Measurements from ENCODE around the gene ANGPTL7.

- TF ChIP-seq CTCF (conservative IDR thresholded peaks at IDR 0.05; ENCODE audit: low read depth, low read length): no peak
- no peak for TF ChIP-seq EZH2 (IDR thresholded peaks at IDR 0.05; ENCODE audit: borderline replicate concordance, low read depth, low read length, poor library complexity, severe bottlenecking)
These were observed 36.0 kb upstream of the ANGPTL7 start for GRCh38 chr1:11153184-11153583.

All from A673 (cell line).